GM18873 (cell line): ENCODE results near the gene CXCL1.

ENCODE experiments used
- ATAC-seq: cut with Tn5 transposase; IDR thresholded peaks from one replicate; pipeline ENCODE4 v1.9.1; 2021; ENCODE audit warnings: mild to moderate bottlenecking, moderate library complexity, moderate number of reproducible peaks; ENCODE audit not compliant: unreplicated experiment, low FRiP score

CXCL1 gene

GRCh38 chr4:73850261-73850970 is 18.8 kb upstream of the CXCL1 start:
- ATAC-seq: no peak

GRCh38 chr4:73851293-73851692 is 17.9 kb upstream of the CXCL1 start:
- ATAC-seq: no peak

DNA sequence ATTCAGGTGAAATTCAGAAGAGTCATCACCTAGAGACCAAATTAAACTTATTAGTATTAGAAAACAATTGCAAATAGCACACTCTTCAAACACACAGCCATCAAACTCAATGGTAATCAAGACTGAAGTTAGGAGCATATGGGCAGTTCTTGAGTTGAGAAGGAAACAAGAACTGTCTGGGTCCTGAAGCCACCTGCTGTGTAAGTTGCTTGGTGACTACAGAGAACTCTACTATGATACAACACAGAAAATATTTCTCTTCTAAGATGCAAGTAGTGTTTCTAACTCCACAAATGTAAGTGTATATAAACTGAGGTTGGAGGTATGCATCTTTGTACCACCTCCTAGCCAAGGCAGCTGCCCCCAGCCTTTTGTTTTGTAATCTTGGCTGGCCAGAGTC is 16.4 kb upstream of the CXCL1 start:
- ATAC-seq: no peak

DNA sequence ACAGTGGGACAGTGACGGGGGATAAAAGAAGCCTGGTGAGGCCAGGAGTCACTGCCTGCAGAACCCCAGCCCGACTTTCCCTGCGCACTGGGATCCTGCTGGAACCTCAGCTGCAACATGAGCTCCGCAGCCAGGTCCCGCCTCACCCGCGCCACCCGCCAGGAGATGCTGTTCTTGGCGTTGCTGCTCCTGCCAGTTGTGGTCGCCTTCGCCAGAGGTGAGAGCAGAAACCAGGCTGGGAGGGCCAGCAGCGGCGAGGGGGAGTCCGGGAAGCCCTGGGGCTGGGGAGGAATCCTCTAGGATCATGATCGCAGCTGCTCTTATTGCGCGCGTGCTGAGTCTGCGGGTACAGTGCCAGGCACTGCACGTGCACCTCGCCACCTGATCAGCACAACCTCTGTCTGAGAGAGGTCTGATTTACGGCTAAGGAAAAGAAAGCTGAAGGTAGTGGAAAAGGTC is 15.9 kb upstream of the CXCL1 start, which contains the start of gene PF4V1:
PF4V1 (plus strand) TSS at position 51 of the 459 bp plus-strand sequence; CDS start at position 118, 67 bp downstream.
- ATAC-seq: no peak

GRCh38 chr4:73853718-73854473 is 15.3 kb upstream of the CXCL1 start:
- ATAC-seq: no peak

- no peak for ATAC-seq
Measured at GRCh38 chr4:73855406-73855805, 13.8 kb upstream of the CXCL1 start.

GRCh38 chr4:73856518-73856917 is 12.7 kb upstream of the CXCL1 start:
- no peak for ATAC-seq

- ATAC-seq: no peak
Measured at GRCh38 chr4:73859614-73860088, 9.5 kb upstream of the CXCL1 start.

- no peak for ATAC-seq
Measured at GRCh38 chr4:73860181-73860580, 9.0 kb upstream of the CXCL1 start.

- ATAC-seq: no peak
Measured at GRCh38 chr4:73860917-73861316, 8.3 kb upstream of the CXCL1 start.

DNA sequence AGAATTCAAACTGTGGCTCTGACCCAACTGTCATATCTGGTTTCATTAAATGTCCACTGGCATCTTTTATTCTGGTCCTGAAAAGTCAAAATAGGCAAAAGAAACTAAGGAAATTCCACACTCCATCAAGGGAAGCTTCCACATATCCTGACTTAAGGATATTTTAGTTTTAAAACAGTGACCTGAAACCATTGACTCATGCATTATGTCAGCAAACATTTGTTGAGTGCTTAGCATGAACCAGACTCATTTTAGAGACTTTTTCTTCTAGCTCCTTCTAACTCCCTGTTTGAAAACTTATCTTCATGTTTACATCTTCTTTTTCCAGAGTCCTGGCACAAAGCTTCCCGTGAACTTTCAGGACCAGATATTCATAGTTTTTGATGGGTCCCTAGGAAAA is 6.9 kb upstream of the CXCL1 start:
- ATAC-seq: no peak

GRCh38 chr4:73864365-73864764 is 4.8 kb upstream of the CXCL1 start:
- ATAC-seq: no peak

DNA sequence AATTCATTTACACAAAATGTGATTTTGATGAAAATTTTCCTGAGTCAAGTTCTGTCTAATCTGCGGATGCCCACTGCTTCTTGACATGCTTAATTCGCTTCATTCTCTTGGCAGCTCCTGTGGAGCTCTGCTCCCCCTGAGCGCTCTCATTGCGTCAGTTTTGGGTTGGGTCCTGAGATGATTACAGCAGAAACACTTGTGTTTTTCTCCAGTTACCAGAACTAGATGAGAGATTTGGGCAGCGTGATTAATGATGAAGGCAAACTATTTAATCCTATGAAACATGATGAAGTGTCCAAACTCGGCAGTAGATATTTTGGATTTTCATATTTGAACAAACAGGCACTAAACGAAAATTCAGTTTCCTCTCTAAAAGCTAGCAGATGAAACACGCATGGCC is 4.2 kb upstream of the CXCL1 start:
- ATAC-seq: no peak

- no peak for ATAC-seq
Measured at GRCh38 chr4:73865431-73866096, 3.6 kb upstream of the CXCL1 start.

DNA sequence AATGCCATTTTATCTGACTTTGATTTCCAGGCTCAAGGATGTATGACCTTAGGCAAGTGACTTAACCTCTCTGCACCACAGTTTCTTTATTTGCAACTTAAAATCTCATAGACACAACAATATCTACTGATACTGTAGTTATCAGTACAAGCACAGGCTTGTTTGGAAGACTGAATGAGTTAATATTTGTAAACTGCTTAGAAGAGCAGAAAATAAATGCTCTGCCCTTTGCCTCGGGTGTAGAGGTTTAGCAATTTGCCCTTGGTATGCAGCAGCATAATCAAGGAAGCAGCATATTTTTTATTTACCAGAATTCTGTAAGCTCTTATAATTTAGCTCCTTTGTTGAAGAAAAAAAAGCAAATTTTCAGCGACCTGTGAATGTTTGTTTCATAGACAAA is 2.9 kb upstream of the CXCL1 start:
- ATAC-seq: no peak

- ATAC-seq: no peak
Measured at GRCh38 chr4:73867783-73868182, 1.4 kb upstream of the CXCL1 start.

DNA sequence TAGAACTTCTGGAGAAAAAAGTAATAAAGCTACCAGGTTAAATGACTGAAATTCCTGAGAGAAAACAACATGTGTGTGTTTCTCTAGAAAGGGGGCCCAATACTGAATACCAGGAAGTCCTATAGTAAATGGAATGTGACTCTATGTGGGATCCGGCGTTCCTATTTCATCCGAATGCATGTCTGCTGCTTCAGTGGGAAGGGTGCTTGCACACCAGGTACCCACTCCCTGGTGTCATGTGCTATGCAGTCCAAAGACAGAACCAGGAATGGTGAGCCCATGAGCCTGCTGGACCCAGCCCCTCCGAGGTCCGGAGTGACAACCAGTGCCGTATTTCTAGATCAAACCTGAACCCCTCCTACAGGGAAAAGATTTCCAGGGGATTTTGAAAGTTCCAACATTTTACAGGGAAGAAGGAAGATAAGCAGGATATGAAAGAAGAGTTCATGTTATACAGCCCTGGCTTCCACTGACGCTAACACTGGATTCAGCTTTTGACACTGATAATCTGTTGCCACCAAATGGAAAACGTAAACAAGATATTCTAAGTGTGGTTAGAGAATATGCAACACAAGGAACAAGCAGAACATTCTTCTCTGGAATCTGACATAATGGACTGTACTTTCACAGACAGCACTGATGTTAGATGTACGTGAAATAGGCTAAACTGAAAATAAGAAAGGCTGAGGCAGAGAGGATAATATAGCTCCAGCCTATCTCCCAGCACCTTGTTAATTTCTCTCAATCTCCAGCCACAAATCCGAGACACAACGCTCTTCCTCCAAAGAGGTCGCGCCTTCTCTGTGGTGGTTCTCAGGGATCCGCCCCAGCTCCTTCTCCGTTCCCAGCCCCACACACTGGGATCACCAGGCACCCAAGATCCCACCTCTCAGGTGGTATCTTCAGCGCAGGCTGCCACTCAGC is 725 bp upstream of the CXCL1 start:
- no peak for ATAC-seq

GRCh38 chr4:73870260-73870659 is 1.1 kb downstream of the CXCL1 start:
- no peak for ATAC-seq

DNA sequence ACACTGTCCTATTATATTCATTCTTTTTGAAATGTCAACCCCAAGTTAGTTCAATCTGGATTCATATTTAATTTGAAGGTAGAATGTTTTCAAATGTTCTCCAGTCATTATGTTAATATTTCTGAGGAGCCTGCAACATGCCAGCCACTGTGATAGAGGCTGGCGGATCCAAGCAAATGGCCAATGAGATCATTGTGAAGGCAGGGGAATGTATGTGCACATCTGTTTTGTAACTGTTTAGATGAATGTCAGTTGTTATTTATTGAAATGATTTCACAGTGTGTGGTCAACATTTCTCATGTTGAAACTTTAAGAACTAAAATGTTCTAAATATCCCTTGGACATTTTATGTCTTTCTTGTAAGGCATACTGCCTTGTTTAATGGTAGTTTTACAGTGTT is 1.6 kb downstream of the CXCL1 start:
- no peak for ATAC-seq
